H7 (cell line): Measurements from ENCODE around the gene MRM2. TPM values are rescaled to one million over a fixed set of nuclear protein-coding genes. Genes with fewer than 3 reads are reported as not detected.

Experiments
- DNase-seq: peaks from one replicate; pipeline ENCODE4 v3.0.0; 2012
- H3K27me3 ChIP-seq: 2 replicates; pipeline ENCODE4 v1.6.0; 2011; ENCODE audit warnings: mild to moderate bottlenecking, low read length; ENCODE audit not compliant: control insufficient read depth, insufficient read depth
- H3K36me3 ChIP-seq: replicated peaks from 2 replicates; pipeline ENCODE4 v1.5.1; 2011; ENCODE audit warnings: low read length; ENCODE audit not compliant: control insufficient read depth, insufficient read depth
- H3K4me3 ChIP-seq: 2 replicates; pipeline ENCODE4 v1.5.1; 2011; ENCODE audit warnings: low read depth, mild to moderate bottlenecking, control low read depth, low read length, moderate library complexity; ENCODE audit not compliant: insufficient read depth
- total RNA-seq: library from RNA; depleted of rRNA; stranded (reverse); fragments of >200 nt; shearing (Covaris generic); gene quantifications from 2 replicates; pipeline ENCODE4 v1.2.3, GENCODE V29; 2014

The MRM2 gene
- total RNA-seq, 1 experiment from 2014 or later = 32.6 TPM

DNA sequence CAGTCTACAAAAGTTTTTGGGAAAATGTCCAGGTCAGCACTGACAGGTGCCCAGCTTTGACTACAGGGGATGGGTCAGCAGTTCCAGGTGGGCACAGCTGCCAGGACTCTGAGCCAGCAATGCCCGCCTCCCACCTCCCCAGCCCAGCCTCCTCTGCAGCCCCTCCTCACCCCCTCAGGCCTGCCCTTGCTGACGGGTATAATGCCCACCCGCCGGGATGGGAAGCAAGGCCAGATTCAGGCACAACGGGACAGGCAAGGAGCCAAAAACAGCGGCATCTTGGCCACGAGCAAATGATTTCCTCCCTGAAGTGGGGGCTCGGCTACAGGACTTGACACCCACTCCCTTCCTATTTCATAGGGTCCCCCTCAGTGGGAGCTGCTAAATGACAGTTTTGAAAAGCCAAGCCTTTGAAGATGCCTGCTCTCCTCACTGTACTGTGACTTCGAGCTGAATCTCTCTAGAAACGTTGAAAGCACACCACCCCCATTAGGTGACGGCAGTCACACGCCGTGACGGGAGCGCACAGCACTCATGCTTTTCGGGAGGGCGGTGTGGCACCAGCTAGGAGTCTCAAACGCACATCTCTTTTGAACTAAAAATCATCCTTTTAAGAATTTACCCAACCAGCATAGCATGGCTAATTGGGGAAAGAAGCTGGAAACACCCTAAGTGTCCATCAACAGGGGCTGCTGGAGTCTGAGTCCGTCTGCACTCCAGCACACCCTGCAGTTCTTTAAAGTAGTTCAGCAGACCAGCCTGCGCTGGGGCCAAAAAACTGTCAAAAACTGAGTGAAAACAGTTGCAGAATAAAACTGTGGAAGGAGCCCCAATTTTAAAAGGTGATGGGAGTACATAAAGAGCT, 38.9 kb downstream of the MRM2 start:
- DNase-seq = no peak
- Histone ChIP-seq H3K27me3 (no peaks in the 10 kb centered on the region), H3K4me3 (no peak overlapping the region), H3K36me3 (peaks cover 11% of the 10 kb centered on the region)

DNA sequence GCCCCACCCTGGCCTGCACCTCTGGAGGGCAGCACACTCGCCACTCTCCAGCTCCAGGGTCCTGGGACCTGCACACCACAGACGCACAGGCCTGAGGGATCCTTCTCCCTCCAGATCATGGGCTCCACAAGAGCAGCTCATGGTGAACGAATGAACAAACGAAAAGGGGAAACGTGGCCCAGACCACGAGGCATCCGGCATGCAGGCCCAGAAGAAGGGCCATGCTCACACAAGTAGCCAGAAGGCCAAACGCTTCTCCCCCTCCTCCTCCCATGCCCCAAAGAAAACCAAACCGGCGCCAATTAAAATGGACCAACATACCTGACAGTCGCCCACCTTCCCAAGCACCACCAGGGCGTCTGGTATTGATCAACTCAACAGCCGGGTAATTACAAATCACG, 39.6 kb downstream of the MRM2 start:
- Histone ChIP-seq H3K36me3 (peaks cover 7% of the 10 kb centered on the region), H3K4me3 (no peak overlapping the region), H3K27me3 (no peaks in the 10 kb centered on the region)
- peak; percentile 57 for DNase-seq

DNA sequence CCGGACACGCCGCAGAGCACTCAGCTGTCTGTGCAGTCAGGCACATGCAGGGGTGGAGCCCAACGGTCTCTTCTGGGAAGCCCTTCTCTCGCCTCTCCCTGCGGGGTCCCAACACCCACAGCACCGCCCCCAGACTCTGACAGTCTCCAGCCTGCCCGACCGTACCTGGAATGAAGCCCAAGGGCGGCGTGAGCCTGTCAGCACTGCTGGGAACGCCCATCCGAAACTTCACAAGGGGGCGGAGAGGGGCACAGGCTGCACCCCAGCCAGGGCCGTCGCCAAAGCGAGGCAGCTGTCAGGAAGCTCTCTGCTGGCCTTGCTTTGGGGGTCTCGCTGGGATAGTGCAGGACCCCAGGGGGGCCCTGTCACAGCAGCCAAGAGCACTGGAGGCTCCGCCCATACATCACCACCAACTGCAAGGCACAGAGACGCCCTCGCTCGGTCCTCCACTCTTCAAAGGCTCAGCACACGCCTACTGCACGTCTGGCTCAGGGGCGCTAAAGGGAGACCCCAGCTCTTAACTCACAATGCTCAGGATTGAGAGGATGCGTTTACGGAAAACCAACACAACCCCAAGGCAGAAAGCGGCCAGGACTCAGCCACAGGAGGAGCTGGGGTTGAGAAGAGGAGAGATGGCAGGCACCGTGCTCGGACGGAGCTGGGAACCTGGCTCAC, 40.2 kb downstream of the MRM2 start:
- H3K4me3 ChIP-seq = no peak overlapping the region
- no peak for DNase-seq
- no peaks in the 10 kb centered on the region for H3K27me3 ChIP-seq
- peaks cover 9% of the 10 kb centered on the region for H3K36me3 ChIP-seq

GRCh38 chr7:2201128-2201527, 40.9 kb downstream of the MRM2 start:
- H3K27me3 ChIP-seq = no peaks in the 10 kb centered on the region
- H3K4me3 ChIP-seq = no peak overlapping the region
- H3K36me3 ChIP-seq = peaks cover 15% of the 10 kb centered on the region
- no peak for DNase-seq

- peaks cover 20% of the 10 kb centered on the region for H3K36me3 ChIP-seq
- H3K4me3 ChIP-seq = no peak overlapping the region
- DNase-seq = no peak
- no peaks in the 10 kb centered on the region for H3K27me3 ChIP-seq
Observed at GRCh38 chr7:2200584-2200980, 41.4 kb downstream of the MRM2 start.

DNA sequence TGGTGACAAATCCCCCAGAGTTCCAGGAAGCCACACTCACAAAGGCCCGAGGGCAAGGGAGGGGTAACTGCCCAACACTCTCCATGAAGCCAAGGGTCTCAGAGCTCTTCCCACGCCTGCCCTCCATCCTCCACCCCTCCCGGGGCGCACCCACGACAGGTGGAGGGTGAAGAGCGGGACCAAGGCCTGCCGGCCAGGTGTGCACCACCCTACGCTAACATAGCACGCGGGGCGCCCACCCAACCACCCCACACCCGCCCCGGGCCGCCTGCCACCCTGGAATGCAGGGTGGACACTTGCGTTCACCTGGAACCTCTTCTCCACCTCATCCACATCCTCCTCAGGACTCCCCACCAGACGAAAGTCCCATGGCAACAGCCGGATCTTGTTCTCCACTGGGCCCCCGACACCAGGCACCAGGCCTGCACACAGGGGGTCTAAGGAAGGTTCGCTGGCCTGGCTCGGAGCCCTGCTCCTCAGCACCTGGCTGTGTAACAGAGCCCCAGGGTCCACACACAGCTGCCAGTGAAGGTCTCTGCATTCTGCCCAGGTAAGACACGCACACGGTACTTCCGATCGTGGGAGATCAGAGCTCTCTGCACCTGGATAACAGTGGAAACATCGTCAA, 41.9 kb downstream of the MRM2 start:
- H3K4me3 ChIP-seq = no peak overlapping the region
- no peak for DNase-seq
- peaks cover 21% of the 10 kb centered on the region for H3K36me3 ChIP-seq
- H3K27me3 ChIP-seq = no peaks in the 10 kb centered on the region

DNA sequence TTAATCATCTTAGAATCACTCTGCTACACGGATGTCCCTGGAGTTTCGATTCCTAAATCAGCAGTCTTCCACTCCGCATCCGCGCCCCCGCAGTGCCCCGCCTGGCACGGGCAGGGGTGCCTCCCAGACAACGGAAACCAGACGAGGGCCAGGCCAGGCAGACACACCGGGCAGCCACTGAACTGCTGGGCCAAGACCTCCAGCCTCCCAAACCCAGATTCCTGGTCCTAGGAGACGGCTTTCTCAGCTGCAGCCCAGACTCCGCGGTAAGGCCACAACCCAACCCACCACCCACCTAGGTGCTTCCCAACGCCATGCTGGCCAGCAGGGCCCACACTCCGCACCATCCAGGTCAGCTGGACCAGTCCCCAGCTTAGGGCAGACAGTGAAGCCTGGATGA, 42.5 kb downstream of the MRM2 start:
- H3K27me3 ChIP-seq = no peaks in the 10 kb centered on the region
- no peak for DNase-seq
- no peak overlapping the region for H3K4me3 ChIP-seq
- peaks cover 21% of the 10 kb centered on the region for H3K36me3 ChIP-seq

DNA sequence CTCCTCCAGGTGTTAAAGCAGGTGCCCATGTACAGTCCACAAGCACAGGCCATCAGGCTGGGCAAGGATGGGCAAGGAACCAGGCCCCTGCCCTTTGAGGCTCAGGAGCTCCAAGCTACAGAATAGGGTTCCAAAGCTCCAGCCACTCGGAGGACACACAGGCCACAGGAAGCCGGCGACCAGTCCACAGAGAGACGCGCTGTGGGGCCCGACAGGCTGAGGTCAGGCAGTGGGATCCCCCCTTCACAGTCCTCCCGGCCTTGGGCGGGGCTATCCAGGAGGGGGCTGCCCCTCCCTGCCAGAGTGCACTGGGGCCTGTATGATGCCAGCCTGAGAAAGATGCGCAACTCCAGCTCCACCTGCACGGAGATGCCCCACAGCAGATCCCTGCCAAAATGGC, 43.2 kb downstream of the MRM2 start:
- Histone ChIP-seq H3K27me3 (no peaks in the 10 kb centered on the region), H3K4me3 (no peak overlapping the region), H3K36me3 (peaks cover 21% of the 10 kb centered on the region)
- DNase-seq = no peak

- peak; percentile 39 for DNase-seq
- Histone ChIP-seq H3K4me3 (no peak overlapping the region), H3K36me3 (peaks cover 21% of the 10 kb centered on the region), H3K27me3 (no peaks in the 10 kb centered on the region)
Observed at GRCh38 chr7:2198206-2198605, 43.8 kb downstream of the MRM2 start.

DNA sequence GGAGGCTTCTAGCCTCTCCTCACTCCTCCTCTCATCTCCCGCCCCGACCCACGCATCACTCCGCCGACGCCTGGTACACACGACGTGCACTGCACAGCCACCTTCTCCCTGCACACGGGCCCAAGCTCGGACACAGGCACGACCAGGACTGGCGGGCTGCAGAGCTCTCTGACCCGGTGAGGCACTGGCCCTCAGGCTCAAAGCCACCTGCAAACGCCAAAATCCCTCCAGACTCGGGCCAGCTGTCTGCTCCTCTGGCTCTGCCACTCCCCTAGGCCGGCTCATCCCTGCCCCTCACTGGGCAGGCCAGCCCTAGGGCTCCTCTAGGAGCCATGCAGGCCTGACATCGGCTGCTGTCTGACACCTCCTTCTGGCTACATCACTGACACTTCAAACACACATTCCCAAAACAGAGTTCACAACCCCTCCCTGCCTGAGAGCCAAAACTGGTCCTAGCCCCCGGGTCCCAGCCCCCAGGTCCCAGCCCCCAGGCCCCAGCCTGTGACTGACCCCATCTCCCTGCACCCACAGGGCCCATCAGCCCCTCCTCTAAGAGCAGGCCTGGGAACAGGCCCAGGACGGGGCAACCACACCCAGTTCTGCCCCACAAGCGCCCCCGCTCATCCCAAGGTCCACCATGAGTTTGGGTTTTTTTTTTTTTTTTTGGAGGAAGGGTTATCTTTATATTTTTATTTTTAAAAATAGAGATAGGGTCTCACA, 44.4 kb downstream of the MRM2 start:
- H3K36me3 ChIP-seq = peaks cover 21% of the 10 kb centered on the region
- H3K27me3 ChIP-seq = no peaks in the 10 kb centered on the region
- no peak overlapping the region for H3K4me3 ChIP-seq
- no peak for DNase-seq

- H3K4me3 ChIP-seq = no peak overlapping the region
- peaks cover 21% of the 10 kb centered on the region for H3K36me3 ChIP-seq
- H3K27me3 ChIP-seq = no peaks in the 10 kb centered on the region
- DNase-seq = no peak
Observed at GRCh38 chr7:2196381-2197378, 45.3 kb downstream of the MRM2 start.

- no peaks in the 10 kb centered on the region for H3K27me3 ChIP-seq
- peaks cover 21% of the 10 kb centered on the region for H3K36me3 ChIP-seq
- DNase-seq = no peak
- no peak overlapping the region for H3K4me3 ChIP-seq
Observed at GRCh38 chr7:2195400-2196246, 46.4 kb downstream of the MRM2 start.
